Fibroblast of villous mesenchyme (primary cell): Measurements from ENCODE around the gene ZNF57. TPM values are rescaled to one million over a fixed set of nuclear protein-coding genes. Genes with fewer than 3 reads are reported as not detected.
"Not testable (repeated sequence)": the region's sequence is repeated elsewhere in the genome, so short reads cannot be mapped to it uniquely, and the experiment has no call there.

Source experiments
- DNase-seq: peaks from one replicate; pipeline ENCODE4 v3.0.0-alpha.2; 2010; ENCODE audit warnings: low read depth
- H3K4me3 ChIP-seq: 2 replicates; pipeline ENCODE4 v1.5.1; 2011; ENCODE audit warnings: low read depth, mild to moderate bottlenecking, low read length
- CTCF ChIP-seq: IDR thresholded peaks from 2 replicates; pipeline ENCODE4 v1.5.1; 2012; ENCODE audit warnings: low read depth, mild to moderate bottlenecking, low read length; ENCODE audit not compliant: insufficient read depth
- total RNA-seq: library from RNA; depleted of rRNA; stranded (reverse); fragments of >200 nt; gene quantifications from 2 replicates; pipeline ENCODE4 v1.2.3, GENCODE V29; 2012

ZNF57 gene
- total RNA-seq, 1 donor = 6.0 TPM

GRCh38 chr19:2902590-2903218 is 2.0 kb downstream of the ZNF57 start:
- no peak overlapping the region for H3K4me3 ChIP-seq
- TF ChIP-seq CTCF = no peak
- DNase-seq = peak; percentile 9

- not testable (repeated sequence) for DNase-seq, H3K4me3 ChIP-seq
Measured at GRCh38 chr19:2903326-2903725, 2.6 kb downstream of the ZNF57 start.

GRCh38 chr19:2905918-2906519 is 5.3 kb downstream of the ZNF57 start:
- no peak overlapping the region for H3K4me3 ChIP-seq
- DNase-seq = no peak
- no peak for TF ChIP-seq CTCF

- no peak for DNase-seq
- no peak overlapping the region for H3K4me3 ChIP-seq
- no peak for TF ChIP-seq CTCF
Measured at GRCh38 chr19:2906631-2907195, 6.0 kb downstream of the ZNF57 start.

GRCh38 chr19:2912306-2912705 is 11.6 kb downstream of the ZNF57 start:
- H3K4me3 ChIP-seq = no peak overlapping the region
- TF ChIP-seq CTCF = no peak
- no peak for DNase-seq

GRCh38 chr19:2917275-2918184 is 16.8 kb downstream of the ZNF57 start:
- DNase-seq = no peak
- no peak overlapping the region for H3K4me3 ChIP-seq
- TF ChIP-seq CTCF = no peak

- no peak overlapping the region for H3K4me3 ChIP-seq
- peak; percentile 20 for DNase-seq
Measured at GRCh38 chr19:2922987-2923386, 22.3 kb downstream of the ZNF57 start.

More at GRCh38 chr19:2922987-2923386, 22.3 kb downstream of the ZNF57 start:
- no peak for TF ChIP-seq CTCF
